GM18511 (cell line): ENCODE measurements around the gene TDRD15.
"Not testable (repeated sequence)": the region's sequence is repeated elsewhere in the genome, so short reads cannot be mapped to it uniquely, and the experiment has no call there.

Experiments used
- ATAC-seq: cut with Tn5 transposase; IDR thresholded peaks from one replicate; pipeline ENCODE4 v1.9.1; 2021; ENCODE audit warnings: mild to moderate bottlenecking, moderate library complexity; ENCODE audit not compliant: unreplicated experiment

Gene TDRD15

DNA sequence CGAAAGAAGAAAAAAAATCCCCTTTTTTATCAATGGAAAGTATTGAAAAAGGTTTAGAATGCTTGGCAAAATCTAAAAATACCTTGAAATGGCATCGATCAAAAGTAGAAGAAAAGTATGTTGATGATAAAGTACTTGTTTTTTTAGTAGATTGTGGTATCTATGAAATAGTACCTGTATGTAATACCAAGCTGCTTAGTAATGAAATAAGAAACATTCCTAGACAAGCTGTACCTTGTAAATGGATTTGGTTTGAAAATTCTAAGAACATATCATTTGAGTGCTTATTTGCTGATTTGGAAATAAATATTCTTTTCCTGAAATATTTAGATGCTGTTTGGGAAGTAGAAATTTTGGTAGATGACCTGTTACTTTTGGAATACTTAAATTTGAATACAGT lies 18.4 kb downstream of the TDRD15 start:
- ATAC-seq: no peak

DNA sequence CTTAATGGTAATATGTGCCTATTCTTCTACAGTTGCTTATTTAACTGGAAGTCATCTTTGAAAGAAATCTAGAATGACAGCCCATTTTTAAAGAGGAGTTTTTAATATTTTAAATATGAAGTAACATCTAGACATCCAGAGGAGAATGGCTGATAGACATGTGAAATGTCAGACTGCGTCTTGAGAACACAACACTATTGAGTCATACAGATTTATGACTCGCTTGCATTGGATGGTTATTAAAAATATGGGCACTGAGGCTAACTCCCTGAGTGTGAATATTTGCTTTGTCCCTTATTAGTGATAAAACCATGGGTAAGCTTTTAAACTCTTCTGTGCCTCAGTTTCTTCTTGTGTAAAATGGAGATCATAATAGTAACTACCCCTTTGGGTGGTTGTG lies 22.9 kb downstream of the TDRD15 start:
- no peak for ATAC-seq

DNA sequence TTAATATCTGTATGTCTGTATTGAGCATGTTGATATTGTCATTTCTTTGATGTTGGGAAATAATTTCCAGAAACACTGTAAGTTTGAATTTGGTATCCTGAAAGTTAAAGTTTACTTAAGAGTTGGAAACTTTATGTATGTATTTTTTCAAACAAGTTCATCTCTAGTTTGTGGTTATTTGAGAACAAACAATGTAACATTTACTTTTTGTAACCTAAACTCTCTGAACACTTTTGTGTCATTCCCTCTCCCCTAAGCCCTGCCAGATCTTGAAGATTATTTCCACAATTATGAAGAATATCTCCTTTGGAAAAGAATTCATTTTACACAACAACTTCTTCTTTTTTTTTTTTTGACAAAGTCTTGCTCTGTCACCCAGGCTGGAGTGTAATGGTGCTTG lies 24.9 kb downstream of the TDRD15 start:
- ATAC-seq: no peak

DNA sequence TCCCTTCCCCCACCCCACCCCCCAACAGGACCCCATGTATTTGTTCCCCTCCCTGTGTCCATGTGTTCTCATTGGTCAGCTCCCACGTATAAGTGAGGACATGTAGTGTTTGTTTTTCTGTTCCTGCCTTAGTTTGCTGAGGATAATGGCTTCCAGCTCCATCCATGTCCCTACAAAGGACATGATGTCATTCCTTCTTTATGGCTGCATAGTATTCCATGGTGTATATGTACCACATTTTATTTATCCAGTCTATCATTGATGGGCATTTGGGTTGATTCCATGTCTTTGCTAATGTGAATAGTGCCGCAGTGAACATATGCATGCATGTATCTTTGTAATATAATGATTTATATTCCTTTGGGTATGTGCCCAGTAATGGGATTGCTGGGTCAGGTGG lies 27.5 kb downstream of the TDRD15 start:
- ATAC-seq: not testable (repeated sequence)

DNA sequence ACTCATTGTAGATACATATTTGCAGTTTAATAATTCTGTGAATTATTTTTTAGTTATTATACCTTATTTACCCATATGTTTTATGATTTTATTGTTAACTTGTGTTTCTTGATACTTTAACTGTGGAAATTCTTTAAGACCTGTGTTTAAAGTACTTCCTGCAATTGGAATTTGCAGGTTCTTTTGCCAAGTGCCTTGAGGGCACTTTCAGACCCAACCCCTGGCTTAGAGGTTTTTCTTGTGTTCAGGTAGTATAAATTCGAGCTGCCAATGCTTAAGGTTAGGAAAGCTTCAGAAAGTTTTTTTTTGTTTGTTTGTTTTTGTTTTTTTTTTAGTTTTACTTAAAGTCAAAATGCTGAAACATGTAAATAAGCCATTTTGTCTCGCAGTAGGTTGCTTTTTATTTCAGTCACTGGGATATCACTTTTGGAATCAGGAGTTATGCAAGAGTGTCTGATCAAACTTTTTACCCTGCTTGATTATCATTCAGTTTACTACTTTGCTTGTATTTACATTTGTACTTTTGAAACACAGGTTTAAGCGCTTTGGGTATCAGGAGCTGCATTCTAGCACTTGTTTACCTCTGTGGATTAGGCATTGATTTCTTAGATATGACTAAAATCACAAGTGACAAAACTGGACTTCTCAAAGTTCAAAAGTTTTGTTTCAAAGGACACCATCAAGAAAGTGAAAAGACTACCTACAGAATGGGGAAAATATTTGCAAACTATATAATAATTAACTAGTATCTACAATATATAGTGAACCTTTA lies 31.8 kb downstream of the TDRD15 start:
- no peak for ATAC-seq

DNA sequence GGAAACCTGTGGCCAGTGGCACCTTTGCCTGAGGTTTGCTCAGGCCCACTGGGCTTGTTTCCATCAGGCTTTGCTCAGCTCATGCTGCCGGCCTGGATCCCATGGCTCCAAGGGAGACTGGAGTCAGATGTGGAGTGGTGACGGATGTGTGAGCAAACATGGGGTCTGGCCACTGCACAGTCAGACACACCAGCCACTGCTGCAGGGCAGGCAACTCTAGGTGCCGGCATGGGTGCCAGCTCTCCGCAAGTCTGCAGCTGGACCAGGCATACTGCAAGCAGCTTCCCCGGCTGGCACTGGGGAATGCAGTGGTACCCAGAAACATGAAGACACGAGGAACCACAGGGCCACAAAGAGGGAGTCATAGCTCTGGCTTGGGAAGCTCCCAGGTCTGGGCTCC lies 37.4 kb downstream of the TDRD15 start:
- ATAC-seq: no peak

DNA sequence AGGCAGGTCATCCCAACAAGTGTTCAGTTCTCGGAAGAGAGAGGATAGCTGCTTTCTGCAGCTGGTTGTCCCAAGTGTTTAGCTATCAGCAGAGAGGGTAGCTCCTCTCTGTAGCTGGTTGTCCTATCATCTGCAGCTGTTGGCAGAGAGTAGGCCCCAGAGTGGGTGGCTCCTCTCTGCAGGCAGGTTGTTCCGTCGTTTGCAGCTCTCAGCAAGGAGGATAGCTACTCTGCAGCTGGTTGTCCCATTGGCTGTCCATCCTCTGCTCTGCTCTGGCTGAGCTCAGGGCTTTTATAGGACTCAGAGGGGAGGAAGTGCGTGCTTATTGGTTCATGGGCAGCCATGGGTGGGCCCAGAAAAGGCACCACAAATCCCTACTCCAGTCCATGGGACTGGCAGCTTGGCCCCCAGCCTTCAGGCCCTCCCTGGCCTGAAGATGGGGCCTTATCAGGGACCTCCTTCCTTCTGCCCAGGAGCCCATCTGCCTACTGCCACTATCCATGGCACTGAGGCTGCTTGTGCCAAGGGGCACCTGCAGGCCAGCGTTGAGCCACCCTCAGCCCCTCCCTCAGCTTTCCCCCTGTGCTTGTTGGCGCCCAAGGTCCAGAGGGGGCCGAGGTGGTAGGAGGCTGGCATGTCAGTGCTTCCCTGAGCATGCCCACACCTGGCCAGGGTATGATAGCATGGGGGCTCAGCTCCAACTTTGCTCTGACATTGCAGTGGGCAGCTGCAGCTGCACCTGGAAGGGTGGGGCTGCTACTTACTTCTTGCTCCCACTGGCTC lies 38.3 kb downstream of the TDRD15 start:
- no peak for ATAC-seq

DNA sequence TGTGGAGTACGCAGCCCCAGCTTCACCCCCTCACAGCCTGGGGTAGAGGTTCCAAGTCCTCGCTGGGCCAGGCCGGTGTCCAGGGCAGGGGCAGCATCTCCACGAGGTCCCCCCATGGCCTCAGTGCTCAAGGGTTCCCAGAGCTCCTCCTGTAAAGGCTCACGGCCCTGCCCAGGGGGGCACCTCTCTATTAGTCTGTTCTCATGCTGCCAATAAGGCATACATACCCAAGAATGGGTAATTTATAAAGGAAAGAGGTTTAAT lies 38.8 kb downstream of the TDRD15 start:
- no peak for ATAC-seq

DNA sequence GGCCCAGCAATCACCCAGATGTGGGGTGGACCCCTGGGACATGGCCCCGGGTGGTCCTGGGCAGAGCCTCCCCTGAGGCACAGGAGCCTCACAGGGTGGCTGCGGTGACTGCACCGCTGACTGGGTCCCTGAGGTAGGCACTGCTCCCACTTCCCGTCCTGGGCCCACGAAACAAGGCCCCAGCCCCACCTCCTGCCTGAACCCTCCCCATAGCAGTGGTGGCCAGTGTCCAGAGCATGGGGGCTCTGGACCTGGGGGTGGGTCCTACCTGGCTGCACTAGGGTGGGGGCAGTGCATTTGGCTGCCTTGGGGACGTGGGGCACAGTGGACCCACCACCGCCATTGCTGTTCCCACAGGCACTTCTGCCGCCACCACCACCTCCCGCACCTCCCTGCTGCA lies 39.4 kb downstream of the TDRD15 start:
- ATAC-seq: no peak

DNA sequence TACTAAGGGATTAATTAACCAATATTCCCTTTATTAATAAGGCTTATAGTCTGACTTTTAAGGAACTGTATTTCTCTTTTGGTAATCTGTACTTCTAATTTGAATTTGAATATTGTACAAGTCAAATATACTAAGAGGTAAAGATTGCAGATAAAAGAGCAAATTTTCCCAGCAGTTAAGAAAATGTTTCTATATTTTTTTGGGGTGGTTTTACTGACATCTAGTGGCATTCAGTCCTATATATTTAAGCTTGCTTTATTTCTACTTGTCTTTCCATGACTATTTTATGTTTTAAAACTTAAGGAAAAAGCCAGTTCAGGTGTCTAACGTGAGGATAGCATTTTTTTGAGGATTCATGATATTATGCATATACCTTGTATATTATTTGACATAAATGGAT lies 41.6 kb downstream of the TDRD15 start:
- no peak for ATAC-seq

DNA sequence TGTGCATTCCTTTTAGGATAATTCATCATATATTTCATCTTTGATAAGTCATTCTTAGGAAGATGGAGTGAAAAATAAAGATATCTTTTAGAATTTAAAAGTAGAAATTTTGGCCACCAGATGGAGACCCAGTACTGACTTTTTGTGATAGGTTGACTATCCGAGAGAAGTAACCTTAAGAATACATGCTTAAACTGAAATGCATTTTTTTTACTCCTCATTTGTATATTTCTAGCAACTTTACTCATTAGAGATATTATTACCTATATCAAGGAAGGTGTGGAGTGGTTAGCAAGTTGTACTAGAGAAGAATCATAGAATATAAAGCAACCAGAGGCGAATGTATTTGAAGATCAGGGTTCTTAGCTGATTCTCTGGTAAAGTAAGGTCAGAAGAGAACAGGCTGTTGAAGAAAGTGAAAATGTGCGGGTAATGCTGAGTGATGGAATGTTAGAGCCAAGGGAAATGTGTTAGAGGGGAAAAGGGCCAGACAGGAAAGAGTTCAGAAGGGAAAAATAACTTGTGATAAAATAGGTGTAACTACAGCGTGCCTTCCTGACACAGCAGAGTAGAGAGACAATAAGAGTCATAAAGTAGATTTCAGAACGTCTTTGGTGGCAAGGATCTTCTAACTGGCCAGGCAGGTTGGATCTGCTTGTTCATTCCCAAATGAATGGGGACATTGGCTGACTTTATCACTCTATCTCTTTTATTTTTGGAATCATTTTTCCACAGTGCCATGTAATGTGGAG lies 52.3 kb downstream of the TDRD15 start:
- ATAC-seq: no peak

DNA sequence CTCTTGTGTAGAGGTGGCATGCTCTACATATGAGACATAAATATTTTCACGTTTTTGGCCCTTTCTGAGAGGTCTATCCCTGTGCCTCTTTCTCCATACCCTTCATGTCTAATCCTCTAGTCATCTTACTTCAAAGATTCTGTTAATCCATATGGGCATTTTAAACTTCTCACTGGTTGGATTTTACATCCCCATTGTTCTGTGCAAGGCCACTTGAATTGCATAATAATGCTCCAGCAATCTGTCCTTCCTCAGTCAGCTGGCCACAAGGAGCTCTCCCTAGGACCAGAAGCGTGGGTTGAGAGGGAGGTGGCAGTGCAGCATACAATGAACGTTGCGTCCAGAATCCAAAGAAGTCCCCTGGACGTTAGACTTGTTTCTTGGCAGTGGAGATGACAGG lies 58.2 kb downstream of the TDRD15 start:
- ATAC-seq: no peak

DNA sequence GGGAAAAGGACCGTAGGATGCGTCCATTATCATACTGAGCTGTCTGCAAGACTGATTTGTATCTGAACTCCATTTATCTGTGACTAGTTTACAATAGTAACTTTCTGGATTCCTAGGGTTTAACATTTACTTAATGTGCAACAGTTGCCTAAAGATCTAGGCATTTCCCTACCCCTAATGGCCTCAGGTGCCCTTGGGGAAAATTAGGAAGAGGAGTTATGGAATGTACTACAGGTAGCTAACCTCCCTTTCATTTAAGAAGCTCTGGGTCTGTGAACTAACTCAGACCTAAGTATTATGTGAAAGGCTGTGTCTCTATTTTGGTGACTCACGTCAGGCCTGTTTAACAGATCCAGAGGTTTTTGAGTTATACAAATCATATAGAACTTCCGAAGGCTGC lies 59.5 kb downstream of the TDRD15 start:
- no peak for ATAC-seq

DNA sequence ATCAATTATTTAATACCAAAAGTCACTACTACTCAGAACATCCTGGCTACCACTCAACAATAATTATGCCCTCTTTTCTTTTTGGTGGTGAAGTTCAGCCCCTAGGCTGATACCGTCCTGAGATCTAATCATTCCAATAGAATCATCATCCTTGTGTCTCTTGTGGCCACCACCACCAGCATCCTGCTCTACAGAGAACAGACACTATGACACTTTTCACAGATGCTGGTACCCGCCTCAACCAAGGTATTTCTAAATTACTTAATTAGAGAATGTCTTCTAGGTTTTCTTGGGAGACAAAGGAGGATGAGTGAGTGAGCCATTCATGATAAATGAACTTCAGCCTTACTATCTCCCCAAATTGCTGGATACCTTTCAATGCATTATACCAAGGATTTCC lies 60.0 kb downstream of the TDRD15 start:
- no peak for ATAC-seq

DNA sequence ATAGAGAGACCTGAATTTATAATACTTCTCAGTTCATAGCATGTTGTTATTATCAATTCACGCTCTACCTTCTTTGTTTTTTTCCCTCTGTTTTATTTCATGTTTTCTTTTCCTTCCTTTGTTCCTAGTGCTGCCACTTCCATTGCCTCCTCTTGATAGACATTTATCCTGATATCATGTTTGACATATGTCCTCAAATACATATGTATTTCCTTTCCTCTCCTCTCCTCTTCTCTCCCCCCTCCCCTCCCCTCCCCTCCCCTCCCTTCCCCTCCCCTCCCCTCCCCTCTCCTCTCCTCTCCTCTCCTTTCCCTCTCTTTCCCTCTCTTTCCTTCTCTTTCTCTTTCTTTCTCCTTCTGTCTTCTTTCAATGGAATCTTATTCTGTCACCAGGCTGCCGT lies 67.8 kb downstream of the TDRD15 start:
- no peak for ATAC-seq
